Measurements from ENCODE around the gene GPC6.
"Not testable (repeated sequence)": the region's sequence is repeated elsewhere in the genome, so short reads cannot be mapped to it uniquely, and the experiment has no call there.

The GPC6 gene

DNA sequence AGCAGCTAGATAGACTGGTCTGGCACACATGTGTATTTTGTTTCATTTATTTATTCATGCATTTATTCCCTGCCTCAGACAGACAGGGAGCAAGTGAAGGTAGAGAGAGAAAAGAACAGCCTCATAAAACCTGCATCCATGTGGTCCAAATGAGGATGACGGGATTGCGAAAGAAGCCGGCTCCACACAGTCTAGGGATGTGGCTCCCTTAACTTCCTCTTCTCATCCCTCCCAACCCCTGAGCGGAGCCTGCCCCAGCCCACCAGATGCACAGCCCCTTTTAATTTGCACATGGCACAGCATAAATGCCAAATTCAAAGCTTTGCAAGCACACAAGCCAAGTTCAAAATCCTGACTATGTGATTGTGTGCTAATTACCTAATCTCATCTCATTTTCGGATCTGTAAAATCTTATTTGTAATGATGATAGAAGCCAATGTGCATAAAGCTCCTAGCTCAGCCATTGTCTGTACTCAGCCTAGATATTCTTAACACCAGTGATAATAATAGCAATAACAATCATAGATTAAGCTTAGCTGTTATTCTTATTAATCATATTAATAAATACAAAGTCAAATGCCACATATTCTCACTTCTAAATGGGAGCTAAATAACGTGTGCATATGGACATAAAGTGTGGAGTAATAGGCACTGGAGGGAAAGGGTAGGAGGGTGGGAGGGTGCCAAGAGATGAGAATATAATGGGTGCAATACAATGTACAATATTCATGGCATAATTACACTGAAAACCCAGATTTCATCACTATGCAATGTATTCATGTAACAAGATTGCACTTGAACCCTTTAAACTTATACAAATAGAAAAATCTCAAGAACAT is 1096.5 kb downstream of the GPC6 start:
- no peak for DNase-seq

DNA sequence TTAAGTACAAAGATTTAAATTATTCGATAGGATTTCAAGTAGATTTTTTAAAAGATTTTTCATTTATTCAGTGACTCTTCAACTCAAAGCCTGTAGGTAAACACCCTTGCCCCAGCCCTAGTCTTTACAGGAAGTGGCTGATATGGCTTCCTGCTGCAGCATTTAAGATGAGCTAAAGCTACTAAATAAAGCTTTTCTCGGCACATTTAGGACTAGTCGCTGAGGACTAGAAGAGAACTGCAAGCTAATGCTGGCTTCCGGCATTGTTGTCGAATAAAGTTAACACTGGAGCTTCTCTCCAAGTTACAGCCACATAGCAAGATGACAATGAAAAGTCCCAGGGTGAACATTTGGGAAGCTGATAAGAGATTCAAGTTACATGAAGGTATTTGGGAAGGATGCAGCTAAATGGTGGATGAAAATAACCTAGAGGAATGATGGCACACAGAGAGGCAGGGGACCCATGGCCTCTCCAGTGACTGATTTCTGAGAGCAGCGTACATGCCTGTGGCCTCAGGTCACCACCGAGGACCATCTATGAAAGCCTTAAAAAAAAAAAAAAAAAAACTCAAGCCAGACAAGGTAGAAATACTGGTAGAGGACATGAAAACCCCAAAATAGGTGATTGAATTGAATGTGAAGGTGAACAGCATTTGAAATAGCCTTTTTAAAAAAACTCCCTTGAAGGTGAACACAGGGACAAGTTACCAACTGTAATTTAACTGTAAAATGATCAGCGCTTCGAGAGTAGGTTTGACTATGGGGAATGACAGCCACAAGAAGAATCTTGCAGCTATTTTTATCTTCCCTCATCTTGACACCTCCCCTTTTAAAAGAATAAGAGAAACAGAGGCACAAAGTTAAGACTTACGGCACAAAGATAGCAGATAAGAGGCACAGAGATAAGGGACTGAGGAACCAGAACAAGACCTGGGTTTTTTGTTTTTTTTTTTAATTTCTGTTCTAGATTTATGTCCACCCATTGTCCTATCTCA is 1097.5 kb downstream of the GPC6 start:
- DNase-seq, result peak; percentile 73

DNA sequence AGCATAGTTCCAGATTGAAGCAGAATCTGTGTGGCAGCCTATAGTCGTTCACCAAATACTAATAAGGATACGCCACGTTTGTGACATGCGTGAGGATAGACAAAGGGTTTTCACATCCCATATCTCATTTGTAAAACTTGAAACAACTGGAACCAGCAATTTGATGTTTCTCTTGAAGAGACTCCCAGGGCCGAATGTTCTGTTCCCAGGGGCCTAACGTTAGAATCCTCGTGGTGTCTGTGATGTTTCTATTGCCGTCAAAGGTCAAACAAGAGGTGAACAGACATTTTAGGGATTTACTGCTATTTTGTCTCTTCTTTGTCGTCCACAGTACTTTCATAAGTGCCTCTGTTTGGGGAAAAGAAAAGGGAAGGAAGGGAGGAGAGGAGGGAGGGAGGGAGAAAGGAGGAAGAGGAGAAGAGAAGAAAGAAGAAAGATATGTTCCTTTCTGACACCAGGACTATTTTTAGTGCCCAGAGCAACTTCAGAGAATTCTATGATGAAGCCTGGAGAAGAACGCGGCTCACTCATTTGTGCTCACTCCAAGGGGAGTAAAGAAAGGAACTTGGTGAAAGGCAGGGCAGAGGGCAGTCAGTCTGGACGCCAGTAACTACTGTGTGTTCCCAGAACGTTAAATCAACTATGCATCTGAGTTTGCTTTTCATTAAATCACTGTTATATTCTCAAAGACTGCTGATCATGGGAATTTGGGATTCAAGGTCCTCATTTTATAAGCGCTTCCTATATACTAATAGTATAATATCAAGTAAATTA is 1098.3 kb downstream of the GPC6 start:
- DNase-seq, result no peak

DNA sequence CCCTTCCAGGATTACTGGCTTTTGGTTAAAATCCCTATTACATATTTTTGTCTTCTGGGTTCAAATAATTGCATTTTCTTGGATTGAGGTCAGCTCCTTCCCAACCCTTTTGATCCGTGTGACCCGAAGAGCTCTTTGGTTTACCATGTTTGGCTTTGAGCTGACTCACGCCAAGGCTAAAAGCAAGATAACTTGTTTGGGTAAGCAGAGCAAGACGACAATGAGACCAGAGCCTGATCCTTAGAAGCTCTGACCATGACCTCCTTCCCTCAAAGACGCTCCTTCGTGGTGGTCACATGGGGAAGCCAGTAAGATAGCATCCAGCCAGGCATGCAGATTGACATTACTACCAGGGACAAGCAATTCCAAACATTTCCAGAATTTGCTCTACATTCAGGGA is 1099.0 kb downstream of the GPC6 start:
- no peak for DNase-seq

DNA sequence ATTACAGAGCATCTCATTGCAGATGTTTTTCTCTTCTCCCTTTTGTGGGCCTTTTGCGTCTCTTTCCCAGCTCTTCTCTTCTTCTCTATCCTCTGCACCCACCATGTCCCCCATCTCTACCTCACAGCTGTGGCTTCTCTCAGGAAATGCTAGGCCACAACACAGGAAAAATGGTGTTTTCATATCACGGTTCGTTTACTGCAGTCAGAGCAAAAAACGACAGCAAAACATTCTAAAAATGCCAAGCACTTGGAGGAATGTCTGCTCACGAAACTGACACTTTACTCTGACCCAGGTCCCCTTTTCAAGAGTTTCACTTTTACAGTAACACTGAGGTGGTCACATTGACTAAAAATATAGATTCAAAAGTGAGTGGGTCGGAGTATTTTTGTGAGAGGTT is 1100.7 kb downstream of the GPC6 start:
- peak; percentile 33 for DNase-seq

DNA sequence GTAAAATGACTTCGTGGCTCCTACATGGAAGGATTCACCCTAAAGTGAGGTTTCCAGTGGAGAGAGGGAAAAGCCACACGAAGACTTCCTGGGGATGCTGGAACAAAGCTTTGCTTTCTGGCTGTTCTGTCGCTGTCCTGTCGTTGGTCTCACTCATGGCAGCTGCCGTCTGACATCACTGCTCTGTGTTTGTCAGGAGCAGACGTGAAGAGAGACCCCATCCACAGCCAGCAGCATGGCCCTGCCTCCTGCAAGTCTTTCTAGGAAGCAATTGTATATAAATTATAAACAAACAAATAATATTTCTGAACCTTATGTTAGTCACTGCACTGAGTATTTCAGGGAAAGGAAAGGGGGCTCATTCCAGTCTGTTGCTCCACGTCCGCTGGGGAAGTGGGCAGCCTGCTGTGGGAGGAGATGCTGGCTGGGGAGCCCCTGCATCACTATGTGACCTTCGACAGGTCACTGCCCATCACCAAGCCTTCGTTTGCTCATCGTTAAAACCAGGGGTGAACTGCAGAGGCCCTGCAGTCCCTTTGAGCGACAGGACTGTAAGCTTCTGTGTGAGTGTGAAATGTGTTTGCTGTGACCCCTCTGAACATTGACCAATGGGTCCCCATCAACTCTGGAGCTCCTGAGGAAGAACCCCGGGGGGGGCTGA is 1101.9 kb downstream of the GPC6 start:
- DNase-seq, result no peak

DNA sequence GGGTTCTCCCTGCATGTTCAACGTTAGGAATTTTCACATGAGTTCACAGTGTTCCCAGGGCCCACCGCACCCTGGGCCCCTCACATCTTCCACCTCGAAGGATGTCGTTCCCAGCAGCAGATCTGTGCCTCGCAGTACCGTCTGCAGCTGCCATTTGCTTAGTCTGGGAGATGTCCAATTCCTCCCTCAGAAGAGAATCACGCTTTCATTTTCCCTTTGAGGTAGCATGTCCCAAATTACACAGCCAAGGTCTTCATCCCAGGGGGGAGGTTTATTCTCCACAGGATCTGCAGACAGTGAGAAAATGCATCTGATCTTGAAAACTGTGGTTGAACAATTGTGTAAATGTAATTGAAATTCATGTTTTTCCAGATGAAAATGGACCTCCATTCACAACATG is 1102.7 kb downstream of the GPC6 start:
- no peak for DNase-seq

DNA sequence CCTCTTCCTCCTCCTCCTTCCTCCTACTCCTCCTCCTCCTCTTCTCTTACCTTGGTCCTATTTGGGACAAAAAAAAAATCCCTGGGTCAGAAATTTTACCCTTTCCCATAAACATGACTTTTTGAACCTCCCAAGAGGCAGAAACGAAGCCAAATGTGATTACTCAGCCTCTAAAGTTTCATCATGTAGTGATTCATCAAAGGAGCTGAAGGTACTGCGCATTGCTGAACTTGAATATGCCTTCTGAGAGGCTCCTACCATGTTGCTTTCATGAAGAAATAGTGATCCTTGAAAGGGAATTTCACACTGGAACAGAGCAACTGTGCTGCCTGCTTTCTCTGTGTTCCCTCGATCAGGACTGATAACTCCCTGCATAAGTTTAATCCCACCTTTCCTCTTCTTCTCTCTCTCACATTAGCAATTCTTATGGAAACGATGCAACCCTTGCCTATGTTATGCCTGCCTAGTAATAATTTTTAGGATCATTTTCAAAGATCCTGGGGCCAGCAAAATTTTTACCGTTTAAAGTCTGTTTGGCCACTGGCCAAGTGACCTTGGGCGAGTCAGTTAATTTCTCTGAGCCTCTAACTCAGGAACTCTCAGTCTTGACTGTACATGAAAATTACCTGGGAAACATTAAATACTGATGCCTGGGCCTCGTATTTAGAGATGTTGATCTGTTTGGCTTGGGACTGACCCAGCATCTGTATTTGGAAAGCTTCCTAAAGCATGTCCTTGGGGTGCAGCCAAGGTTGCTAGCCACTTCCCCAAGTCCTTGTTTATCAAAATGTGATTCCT is 1103.3 kb downstream of the GPC6 start:
- no peak for DNase-seq

DNA sequence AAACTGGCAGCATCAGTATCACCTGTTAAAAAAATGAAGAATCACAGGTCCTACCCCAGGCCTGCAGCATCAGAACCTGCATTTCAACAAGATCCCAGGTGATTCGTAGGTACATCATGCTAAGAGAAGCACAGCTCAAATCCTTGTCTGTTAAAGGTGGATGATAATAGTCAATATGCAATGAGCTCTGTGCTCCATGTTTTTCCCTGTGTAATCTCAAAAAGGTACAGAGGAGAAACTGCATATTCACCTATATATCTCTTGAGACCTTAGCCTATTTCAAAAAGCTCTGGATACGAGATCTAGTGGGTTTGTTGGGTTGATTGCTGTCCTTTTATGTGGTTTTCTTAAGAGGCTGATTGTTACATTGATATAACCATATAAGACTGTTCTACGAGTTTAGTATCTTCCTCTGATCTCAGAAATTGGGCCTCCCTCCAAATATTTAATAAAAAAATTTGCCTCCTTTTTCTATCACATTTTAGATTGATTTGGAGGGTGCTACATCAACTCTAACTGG is 1104.0 kb downstream of the GPC6 start:
- DNase-seq, result peak; percentile 43

DNA sequence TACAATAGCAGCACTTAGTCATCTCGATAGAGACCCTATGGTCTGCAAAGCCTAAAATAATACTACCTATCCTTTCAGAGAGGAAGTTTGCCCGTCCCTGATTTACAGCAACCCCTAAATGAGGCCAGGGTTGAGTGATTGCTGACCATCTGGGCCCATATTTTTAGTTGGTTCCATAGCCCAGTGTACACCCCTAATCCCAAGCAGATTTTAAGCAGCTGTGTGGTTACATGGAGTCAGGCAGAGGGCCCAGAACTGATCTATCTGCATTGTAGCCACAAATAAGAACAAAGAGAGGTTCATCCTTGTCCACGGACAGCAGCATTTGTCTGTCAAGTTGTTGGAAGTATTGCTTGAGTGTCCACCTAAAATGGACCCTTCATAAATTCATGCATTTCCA is 1104.7 kb downstream of the GPC6 start:
- DNase-seq, result no peak

DNA sequence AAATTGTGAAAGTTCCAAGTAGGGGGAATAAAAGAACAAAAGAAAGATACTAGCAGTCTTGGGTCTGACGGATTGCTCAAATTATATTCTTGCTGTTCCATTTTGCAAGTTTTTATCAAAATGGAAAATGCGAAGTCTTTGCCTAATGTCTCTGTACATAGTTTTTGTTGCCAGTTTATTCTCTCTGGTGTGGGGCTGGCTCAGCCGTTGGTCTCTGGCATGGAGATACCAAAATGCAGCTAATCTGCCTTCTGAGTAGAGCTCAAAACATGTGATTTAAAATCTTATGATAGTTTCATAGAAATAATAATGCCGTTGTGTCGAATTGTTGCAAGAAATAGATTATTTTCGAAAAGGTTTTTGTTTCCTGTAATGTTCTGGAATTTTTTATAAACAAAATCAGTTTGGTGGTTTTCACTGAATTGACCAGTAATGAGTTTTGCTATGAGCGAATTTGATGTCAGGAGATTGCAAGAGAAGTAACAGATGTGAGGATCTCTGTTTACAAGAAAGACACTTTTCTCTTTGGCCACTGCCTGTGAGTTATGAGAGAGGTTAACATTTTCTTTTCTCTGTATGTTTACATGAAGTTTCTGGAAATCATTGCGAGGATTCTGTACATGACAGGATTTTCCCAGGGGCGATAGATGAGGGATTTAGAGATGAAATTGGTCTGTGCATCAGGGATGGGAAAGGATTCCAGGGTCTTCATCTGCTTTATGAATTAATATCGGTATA is 1105.9 kb downstream of the GPC6 start:
- DNase-seq, result no peak

DNA sequence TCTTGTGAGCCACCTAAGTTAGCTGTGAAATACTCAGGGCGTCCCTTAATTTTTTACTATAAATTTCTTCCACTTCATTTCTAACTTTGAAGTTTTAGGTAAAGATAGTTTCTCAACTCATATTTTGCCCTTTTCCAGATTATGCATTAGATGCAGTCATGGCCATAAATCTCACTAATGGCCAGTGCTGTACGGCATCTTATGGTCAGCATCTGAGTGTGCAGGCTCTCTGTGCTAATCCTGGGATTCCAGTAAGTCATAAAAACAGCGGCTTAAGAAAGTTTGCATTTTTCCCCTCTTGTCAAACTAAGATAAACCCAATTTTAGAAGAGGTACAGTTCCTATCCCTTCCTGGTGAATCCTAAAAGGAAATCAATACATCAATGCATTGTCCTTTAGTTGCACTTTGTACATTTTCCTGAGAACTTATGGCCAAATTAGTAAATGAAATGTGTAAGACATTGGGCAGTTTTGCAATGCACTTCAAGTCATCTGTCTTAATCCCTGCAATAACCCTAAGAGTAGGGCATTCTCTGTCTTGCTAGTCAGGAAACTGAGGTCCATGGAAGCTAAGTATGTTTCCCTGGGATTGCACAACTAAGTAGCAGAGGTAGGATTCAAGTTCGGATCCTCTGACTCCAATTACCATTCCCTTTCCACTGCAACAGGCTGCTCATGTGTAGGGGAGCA is 1106.7 kb downstream of the GPC6 start:
- DNase-seq, result no peak

DNA sequence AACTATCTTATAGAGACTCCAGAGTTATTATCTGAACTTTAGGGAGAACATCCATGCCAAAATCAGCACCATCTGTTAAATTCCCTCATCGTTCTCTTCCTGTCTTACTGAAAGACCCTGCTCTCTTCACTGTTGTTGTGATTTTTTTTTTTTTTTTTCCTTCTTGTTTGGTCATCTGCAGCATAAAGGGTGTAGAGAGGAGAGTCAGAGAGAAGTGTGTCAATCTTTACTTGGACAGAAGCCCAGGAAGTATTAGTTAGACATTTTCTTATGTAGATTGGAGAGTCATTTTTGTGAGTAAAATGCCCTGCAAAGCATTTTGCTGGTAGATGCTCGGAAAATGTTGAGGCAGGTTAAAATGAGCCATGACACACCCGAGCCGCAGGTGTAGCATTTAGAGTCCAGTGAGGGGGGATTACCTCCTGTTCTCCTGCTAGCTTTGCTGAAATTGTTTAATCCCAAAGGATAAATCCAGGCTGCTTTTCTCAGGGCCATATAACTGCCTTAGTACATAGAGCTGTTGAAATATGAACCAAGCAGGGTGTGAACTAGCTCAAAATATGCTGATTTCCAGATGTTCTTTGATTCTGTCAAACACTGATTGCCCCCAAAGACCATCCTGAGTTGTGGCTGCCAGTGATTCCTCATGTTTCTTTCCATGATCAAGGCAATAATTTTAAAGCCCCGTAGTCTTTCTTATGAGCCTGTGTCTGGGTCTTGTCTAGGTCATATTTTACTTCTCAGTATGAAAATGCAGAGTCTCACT is 1109.3 kb downstream of the GPC6 start:
- no peak for DNase-seq

DNA sequence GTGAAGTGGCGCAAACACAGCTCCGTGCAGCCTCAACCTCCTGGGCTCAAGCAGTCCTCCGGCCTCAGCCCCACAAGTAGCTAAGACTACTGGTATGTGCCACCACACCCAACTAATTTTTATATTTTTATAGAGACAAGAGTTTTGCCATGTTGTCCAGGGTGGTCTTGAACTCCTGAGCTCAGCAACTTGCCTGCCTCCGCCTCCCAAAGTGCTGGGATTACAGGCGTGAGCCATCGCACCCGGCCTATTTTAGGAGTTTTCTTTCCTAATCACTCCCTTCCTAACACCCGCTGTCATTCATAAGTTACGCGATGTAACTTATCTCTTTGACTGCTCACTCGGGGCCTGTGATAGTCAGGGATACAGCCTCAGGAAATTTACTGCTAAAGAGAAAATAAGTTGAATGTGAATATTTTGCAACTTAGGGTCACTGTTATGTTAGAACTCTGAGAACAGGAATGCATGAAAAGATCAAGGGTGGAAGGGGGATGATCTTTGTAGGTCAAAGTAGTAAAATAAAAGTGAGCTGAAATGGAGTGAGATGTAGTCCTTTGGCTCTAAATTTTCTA is 1112.6 kb downstream of the GPC6 start:
- no peak for DNase-seq

DNA sequence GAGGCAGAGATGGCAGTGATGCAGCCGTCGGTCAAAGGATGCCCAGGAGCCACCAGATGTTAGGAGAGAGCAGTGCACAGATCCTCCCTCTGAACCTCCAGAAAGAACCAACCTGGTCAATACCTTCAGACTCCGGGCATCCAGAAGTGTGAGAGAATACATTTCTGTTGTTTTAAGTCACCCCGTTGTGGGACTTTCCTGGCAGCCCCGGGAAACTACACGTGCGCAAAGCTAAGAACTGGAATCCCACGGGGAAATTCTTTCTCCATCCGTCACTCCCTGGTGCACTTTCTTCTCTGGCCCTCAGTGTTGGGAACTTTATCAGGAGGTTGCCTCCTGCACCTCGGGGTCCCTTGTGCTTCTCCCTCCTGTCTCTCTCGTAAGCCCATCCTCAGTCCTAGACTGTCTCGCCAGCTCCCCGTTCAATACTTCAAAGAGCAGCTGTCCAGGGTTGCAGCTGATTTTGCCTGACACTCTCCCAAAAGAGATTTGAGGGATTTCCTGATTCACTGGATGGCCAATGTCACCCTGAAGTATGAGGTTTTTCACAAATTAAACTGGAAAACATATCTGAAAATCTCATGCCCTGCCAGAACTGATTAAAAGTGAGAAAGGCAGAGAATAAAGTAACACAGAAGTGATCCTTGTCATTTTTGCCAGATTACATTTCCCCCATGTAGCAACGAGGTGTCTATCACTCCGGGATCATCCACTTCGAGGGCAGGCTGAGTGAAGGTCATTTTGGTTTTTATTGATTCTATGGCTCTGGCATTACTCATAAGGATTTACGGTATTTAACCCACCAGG is 1116.0 kb downstream of the GPC6 start:
- DNase-seq, result no peak

DNA sequence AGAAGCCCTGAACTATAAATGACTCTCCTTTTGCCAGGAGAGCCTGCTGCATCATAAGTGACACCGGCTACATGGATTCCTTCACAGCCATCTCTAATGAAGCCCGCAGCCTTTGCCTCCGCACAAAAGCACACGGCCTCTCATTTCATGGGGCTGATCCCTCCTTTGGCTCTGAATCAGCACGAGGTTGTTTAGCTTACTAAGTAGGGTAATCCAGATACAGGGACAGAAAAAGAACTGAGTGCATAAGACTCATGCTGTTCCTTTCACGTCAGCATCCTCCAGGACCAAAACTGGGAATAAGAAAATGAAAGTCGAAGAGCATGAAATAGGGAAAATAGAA is 1116.6 kb downstream of the GPC6 start:
- DNase-seq, result no peak

DNA sequence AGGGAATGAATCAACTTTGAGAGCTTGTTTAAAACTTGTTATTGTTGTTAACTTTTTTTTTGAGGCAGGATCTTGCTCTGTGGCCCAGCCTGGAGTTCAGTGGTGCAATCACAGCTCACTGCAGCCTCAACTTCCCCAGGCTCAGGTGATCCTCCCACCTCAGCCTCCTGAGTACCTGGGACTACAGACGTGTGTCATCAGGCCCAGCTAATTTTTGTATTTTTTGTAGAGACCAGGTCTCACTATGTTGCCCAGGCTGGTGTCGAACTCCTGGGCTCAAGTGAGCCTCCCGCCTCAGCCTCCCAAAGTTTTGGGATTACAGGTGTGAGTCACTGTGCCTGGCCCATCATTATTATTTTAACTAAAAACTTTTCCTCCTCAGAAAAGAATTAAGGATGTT is 1117.1 kb downstream of the GPC6 start:
- DNase-seq, result not testable (repeated sequence)

Data from CD4-positive, alpha-beta T cell treated with Interleukin-21 for 1 hour (primary cell).